ENCODE results near the gene AIRE.
A peak's percentile ranks its signal among the peaks of the same experiment; 100 is the strongest.
"Not testable (repeated sequence)": the region's sequence is repeated elsewhere in the genome, so short reads cannot be mapped to it uniquely, and the experiment has no call there.

AIRE gene

GRCh38 chr21:44291936-44292811, 6.5 kb downstream of the AIRE start:
- no peak for DNase-seq (ENCODE audit: low spot score)

- DNase-seq (ENCODE audit: low spot score), result no peak
These were observed 7.1 kb downstream of the AIRE start for GRCh38 chr21:44292812-44293195.

- peak; percentile 59 for DNase-seq (ENCODE audit: low spot score)
These were observed 8.0 kb downstream of the AIRE start for GRCh38 chr21:44293551-44294231.

GRCh38 chr21:44294391-44295162, 8.9 kb downstream of the AIRE start:
- no peak for DNase-seq (ENCODE audit: low spot score)

- no peak for DNase-seq (ENCODE audit: low spot score)
These were observed 9.5 kb downstream of the AIRE start for GRCh38 chr21:44295163-44295573.

GRCh38 chr21:44295646-44296045, 10.0 kb downstream of the AIRE start:
- DNase-seq (ENCODE audit: low spot score), result no peak

- no peak for DNase-seq (ENCODE audit: low spot score)
These were observed 10.4 kb downstream of the AIRE start for GRCh38 chr21:44296103-44296519.

- DNase-seq (ENCODE audit: low spot score), result no peak
These were observed 11.2 kb downstream of the AIRE start for GRCh38 chr21:44296916-44297315.

- DNase-seq (ENCODE audit: low spot score), result peak; percentile 78
These were observed 12.0 kb downstream of the AIRE start for GRCh38 chr21:44297525-44298290.

- no peak for DNase-seq (ENCODE audit: low spot score)
These were observed 12.6 kb downstream of the AIRE start for GRCh38 chr21:44298301-44298700.

GRCh38 chr21:44299085-44299457, 13.4 kb downstream of the AIRE start:
- DNase-seq (ENCODE audit: low spot score), result no peak

GRCh38 chr21:44299458-44300261, 14.0 kb downstream of the AIRE start, which contains the start of gene PFKL:
Gene PFKL, plus strand, starts transcription at chr21:44300053. Its CDS starts 53 bp downstream, at chr21:44300106.
- DNase-seq (ENCODE audit: low spot score), result peak; percentile 35

GRCh38 chr21:44300262-44300959, 14.7 kb downstream of the AIRE start:
- peak; percentile 51 for DNase-seq (ENCODE audit: low spot score)

- DNase-seq (ENCODE audit: low spot score), result no peak
These were observed 15.5 kb downstream of the AIRE start for GRCh38 chr21:44301141-44301540.

- no peak for DNase-seq (ENCODE audit: low spot score)
These were observed 16.3 kb downstream of the AIRE start for GRCh38 chr21:44301961-44302406.

GRCh38 chr21:44302573-44303401, 17.1 kb downstream of the AIRE start:
- not testable (repeated sequence) for DNase-seq (ENCODE audit: low spot score)

GRCh38 chr21:44303490-44303981, 17.9 kb downstream of the AIRE start:
- DNase-seq (ENCODE audit: low spot score), result no peak

- no peak for DNase-seq (ENCODE audit: low spot score)
These were observed 18.4 kb downstream of the AIRE start for GRCh38 chr21:44304011-44304616.

GRCh38 chr21:44304877-44305293, 19.2 kb downstream of the AIRE start:
- DNase-seq (ENCODE audit: low spot score), result peak; percentile 28

Measured in CD4-positive, alpha-beta T cell treated with Interleukin-15 for 4 hours (primary cell).